Measurements from ENCODE around the gene KCNQ4. TPM values are rescaled to one million over a fixed set of nuclear protein-coding genes. Genes with fewer than 3 reads are reported as not detected.

Gene KCNQ4
- polyA plus RNA-seq, 2 of the 4 experiments (the other 2 are of a cell fraction), result 0.08 to 0.17 TPM

DNA sequence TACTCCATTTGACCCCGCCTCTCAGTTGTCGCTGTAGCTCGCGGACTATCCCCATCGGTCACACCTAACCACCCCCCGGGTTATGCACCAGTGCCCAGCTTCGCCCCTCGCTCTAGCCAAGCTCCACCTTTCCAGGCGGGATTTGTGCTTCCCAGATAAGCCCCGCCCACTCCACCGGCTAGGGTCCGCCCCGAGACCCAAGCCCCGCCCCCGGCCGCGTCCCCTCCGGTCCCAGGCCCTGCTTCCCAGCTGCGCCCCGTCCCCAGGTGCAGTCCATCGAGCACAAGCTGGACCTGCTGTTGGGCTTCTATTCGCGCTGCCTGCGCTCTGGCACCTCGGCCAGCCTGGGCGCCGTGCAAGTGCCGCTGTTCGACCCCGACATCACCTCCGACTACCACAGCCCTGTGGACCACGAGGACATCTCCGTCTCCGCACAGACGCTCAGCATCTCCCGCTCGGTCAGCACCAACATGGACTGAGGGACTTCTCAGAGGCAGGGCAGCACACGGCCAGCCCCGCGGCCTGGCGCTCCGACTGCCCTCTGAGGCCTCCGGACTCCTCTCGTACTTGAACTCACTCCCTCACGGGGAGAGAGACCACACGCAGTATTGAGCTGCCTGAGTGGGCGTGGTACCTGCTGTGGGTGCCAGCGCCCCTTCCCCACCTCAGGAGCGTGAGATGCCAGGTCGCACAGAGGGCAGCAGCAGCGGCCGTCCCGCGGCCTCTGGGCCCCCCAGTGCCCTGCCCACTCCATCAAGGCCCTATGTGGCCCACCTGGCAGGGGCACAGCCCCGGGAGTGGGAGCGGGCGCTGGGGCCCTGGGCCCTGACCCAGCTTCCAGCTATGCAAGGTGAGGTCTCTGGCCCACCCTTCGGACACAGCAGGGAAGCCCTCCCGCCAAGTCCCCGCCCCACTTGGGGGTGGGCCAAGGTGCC, 54.7 kb downstream of the KCNQ4 start (continued):
- no peak for TF ChIP-seq HDAC2 (IDR thresholded peaks at IDR 0.05)

DNA sequence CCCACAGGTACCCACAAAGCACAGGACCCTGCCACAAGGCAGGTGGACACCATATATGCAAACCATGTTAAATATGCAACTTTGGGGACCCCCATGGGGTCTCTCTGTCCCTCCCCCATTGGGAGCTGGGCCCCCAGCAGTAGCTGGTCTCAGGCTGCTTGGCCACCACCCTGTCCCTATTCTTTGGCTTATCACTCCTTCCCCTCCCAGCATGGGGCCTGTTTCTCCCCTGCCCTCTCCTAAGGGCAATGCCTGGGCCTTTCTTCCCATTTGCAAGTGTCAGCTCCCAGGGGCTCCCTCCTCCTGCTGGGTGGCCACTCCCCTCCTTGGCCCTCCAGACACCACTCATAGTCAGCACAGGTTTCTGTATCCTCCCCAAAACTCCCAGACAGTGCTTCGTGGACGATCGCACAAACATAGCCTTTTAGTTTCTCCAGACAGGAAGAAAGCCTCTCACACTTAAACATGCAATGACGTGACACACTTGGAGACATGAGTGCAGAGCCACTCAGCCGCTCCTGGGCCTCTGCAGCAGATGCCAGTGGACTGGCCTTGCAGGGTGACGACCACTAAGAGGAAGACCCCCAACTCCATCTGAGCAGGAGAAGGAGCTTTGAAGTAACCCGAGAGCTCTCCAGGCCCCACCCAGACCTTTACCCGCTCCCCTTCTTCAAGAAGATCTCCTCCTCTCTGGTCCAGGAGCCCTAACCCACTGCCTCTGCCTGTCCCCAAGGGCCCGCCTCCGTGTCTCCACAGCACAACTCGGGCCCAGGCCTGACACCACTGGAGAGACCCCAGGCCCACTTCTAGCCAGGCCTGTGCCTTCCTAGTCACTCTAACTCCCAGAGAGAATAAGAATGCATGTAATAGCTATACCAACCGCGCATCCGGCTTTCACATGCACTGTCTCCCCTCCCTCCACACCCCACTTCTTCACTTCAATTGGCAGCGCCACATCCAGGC, 55.7 kb downstream of the KCNQ4 start:
- no peak for ATAC-seq

DNA sequence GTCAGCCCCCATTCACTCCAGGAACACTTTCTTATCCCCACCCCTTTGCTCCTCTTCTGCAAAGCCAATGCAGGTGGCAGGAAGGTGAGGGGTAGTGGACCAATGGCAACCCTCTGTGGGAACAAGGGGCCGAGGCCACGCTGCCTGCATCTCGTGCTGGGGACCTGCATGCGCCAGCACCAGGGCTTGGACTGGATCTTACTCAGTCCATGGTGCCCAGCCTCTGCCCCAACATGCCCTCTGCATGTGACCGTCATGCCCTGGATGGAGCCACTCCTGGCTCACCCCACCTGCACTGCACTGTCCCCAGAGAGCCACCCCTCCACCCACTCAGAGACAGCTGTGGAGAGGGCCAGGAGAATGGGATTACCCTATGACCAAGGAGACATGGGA, 56.4 kb downstream of the KCNQ4 start:
- 100% methylated on average over 2 of the region's 5 CpGs for WGBS (ENCODE audit: missing lambda C conversion rate)
- Histone ChIP-seq H3K4me1 (no peaks in the 10 kb centered on the region), H3K4me3 (no peak overlapping the region), H3K4me2 (no peak overlapping the region), H3K9me3 (no peaks in the 10 kb centered on the region), H3K27ac (no peak overlapping the region)
- ATAC-seq (no peak), DNase-seq (ENCODE audit: low read depth in 1 of 2, low spot score in 1 of 2) (no peak), FAIRE-seq (no peak)
- ChIA-PET POLR2A (no interaction called here), CTCF (interaction anchor here (0.7 to 1.7 kb wide), 4 partner anchors 8 to 113 kb away, joined by 3 to 4 read pairs (median 4); no protein-coding TSS in a partner anchor)
- TF ChIP-seq EHMT2 (IDR thresholded peaks at IDR 0.05; ENCODE audit: low read depth) (no peak), ZNF302 (CRISPR knock-in tag; IDR thresholded peaks at IDR 0.05) (no peak), SREBF2 (IDR thresholded peaks at IDR 0.05) (no peak), FOXS1 (CRISPR knock-in tag; IDR thresholded peaks at IDR 0.05) (no peak), JUN (IDR thresholded peaks at IDR 0.05) (no peak), CEBPB (IDR thresholded peaks at IDR 0.05) (no peak)

More for the DNA sequence above, 55.7 kb downstream of the KCNQ4 start:
- CTCF ChIA-PET, result interaction anchor here (0.6 to 1.7 kb wide), 7 partner anchors 9 to 159 kb away, joined by 3 to 4 read pairs (median 3); no protein-coding TSS in a partner anchor
- Histone ChIP-seq H3K4me2 (no peak overlapping the region), H3K4me3 (no peak overlapping the region), H3K9me3 (no peaks in the 10 kb centered on the region), H3K4me1 (no peaks in the 10 kb centered on the region), H3K27ac (no peak overlapping the region)
- DNase-seq (ENCODE audit: low read depth in 1 of 2, low spot score in 1 of 2) (no peak), FAIRE-seq (no peak)
- WGBS (ENCODE audit: missing lambda C conversion rate), result 84% methylated on average over 15 of the region's 15 CpGs
- POLR2A ChIA-PET, result no interaction called here
- TF ChIP-seq TFCP2L1 (CRISPR knock-in tag; IDR thresholded peaks at IDR 0.05), result no peak
- TF ChIP-seq HEYL (CRISPR knock-in tag; IDR thresholded peaks at IDR 0.05), result no peak
- no peak for TF ChIP-seq ZC3H11A (IDR thresholded peaks at IDR 0.05)
- TF ChIP-seq KDM1A (IDR thresholded peaks at IDR 0.05; ENCODE audit: low read depth), result no peak
- no peak for TF ChIP-seq NFE2L2 (conservative IDR thresholded peaks at IDR 0.05; ENCODE audit: low read length)
- no peak for TF ChIP-seq SMC3 (IDR thresholded peaks at IDR 0.05)
- no peak for TF ChIP-seq ZSCAN20 (CRISPR knock-in tag; IDR thresholded peaks at IDR 0.05)
- TF ChIP-seq MAFK (IDR thresholded peaks at IDR 0.05; ENCODE audit: partially characterized antibody), result no peak
- no peak for TF ChIP-seq TP53 (CRISPR knock-in tag; IDR thresholded peaks at IDR 0.05)
- no peak for TF ChIP-seq RCOR1 (IDR thresholded peaks at IDR 0.05; ENCODE audit: low read depth, low read length)

DNA sequence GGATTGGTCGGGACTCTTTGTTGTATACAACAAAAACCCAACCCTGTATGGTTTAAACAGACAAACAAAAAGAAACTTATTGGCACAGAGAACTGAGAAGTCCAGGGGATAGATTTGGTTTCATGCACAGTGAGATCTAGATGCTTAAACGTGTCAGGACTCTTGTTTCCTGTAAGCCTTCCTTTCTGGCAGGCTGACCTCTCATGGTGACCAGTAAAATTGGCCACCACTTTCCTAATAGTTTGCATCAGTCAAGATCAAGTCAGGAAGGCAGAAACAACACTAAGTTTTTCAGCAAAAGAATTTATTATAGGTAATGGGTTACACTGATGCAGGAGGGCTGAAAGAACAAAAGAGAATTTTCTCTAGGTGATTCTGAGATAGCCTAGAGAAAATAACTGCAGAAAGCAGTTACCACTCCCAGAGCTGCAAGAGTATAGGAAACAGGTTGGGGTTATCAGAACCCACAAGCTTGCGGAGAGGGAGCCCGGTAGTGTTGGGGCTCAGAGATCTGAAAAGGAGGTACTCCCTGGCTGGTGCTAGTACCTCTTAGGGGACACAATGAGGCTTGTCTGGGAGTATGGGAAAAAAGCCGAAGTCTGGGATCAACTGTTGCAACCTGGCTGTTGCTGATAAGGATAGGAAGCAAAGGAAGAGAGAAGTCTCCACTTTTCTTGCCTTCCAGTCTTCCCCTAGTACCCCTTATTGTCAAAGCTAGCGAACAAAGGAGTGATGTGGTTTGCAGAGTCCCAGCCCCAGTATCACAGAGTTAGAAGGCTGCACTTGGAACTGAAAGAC, 57.1 kb downstream of the KCNQ4 start:
- ATAC-seq, result no peak
- no peak for FAIRE-seq
- ChIA-PET CTCF (interaction anchor here (1.7 kb wide), 1 partner anchor 112 kb away, joined by 4 read pairs; no protein-coding TSS in a partner anchor), POLR2A (no interaction called here)
- Histone ChIP-seq H3K4me1 (no peaks in the 10 kb centered on the region), H3K9me3 (no peaks in the 10 kb centered on the region), H3K4me3 (no peak overlapping the region), H3K27ac (no peak overlapping the region), H3K4me2 (no peak overlapping the region)
- TF ChIP-seq SMC3 (IDR thresholded peaks at IDR 0.05) (no peak), RARB (CRISPR knock-in tag; IDR thresholded peaks at IDR 0.05) (no peak), EHF (CRISPR knock-in tag; IDR thresholded peaks at IDR 0.05) (no peak), HOXA7 (CRISPR knock-in tag; IDR thresholded peaks at IDR 0.05) (no peak), HOXB5 (CRISPR knock-in tag; IDR thresholded peaks at IDR 0.05) (no peak), RAD21 (conservative IDR thresholded peaks at IDR 0.05 in 1 of 2, IDR thresholded peaks at IDR 0.05 in 1 of 2) (no peak), KDM5A (IDR thresholded peaks at IDR 0.05) (no peak), RCOR1 (IDR thresholded peaks at IDR 0.05; ENCODE audit: low read depth, low read length) (no peak), NR3C1 (IDR thresholded peaks at IDR 0.05) (no peak), CHD2 (IDR thresholded peaks at IDR 0.05; ENCODE audit: low read length, partially characterized antibody) (no peak)
- TF ChIP-seq, protein P1, sequence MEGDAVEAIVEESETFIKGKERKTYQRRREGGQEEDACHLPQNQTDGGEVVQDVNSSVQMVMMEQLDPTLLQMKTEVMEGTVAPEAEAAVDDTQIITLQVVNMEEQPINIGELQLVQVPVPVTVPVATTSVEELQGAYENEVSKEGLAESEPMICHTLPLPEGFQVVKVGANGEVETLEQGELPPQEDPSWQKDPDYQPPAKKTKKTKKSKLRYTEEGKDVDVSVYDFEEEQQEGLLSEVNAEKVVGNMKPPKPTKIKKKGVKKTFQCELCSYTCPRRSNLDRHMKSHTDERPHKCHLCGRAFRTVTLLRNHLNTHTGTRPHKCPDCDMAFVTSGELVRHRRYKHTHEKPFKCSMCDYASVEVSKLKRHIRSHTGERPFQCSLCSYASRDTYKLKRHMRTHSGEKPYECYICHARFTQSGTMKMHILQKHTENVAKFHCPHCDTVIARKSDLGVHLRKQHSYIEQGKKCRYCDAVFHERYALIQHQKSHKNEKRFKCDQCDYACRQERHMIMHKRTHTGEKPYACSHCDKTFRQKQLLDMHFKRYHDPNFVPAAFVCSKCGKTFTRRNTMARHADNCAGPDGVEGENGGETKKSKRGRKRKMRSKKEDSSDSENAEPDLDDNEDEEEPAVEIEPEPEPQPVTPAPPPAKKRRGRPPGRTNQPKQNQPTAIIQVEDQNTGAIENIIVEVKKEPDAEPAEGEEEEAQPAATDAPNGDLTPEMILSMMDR (IDR thresholded peaks at IDR 0.05), result no peak
- no peak for DNase-seq (ENCODE audit: low read depth in 1 of 2, low spot score in 1 of 2)
- WGBS (ENCODE audit: missing lambda C conversion rate), result 58% methylated on average over 6 of the region's 6 CpGs
